Adrenal gland (tissue), 5 donors: ENCODE measurements around the gene PPT2.

Experiments
- CTCF ChIP-seq, 6 experiments: fragments of 450-650 bp in 4 of 6; fragments of 200-600 bp in 2 of 6; sonication (generic) in 1 of 6; IDR thresholded peaks; 1 replicate in 5 of 6; 2 replicates in 1 of 6; pipeline versions ENCODE4 v1.5.1 to v1.8.0; 2016 to 2021; ENCODE audit warnings: antibody characterized with exemption in 6 of 6, mild to moderate bottlenecking in 2 of 6, moderate library complexity in 1 of 6
- POLR2A ChIP-seq, 2 donors: fragments of 450-650 bp; IDR thresholded peaks; one replicate each; pipeline ENCODE4 v1.6.1; 2017; ENCODE audit warnings: antibody characterized with exemption in 2 of 2, mild to moderate bottlenecking in 2 of 2, moderate library complexity in 1 of 2
- donor health status: DM: no; HTN: no; CAD: no.

DNA sequence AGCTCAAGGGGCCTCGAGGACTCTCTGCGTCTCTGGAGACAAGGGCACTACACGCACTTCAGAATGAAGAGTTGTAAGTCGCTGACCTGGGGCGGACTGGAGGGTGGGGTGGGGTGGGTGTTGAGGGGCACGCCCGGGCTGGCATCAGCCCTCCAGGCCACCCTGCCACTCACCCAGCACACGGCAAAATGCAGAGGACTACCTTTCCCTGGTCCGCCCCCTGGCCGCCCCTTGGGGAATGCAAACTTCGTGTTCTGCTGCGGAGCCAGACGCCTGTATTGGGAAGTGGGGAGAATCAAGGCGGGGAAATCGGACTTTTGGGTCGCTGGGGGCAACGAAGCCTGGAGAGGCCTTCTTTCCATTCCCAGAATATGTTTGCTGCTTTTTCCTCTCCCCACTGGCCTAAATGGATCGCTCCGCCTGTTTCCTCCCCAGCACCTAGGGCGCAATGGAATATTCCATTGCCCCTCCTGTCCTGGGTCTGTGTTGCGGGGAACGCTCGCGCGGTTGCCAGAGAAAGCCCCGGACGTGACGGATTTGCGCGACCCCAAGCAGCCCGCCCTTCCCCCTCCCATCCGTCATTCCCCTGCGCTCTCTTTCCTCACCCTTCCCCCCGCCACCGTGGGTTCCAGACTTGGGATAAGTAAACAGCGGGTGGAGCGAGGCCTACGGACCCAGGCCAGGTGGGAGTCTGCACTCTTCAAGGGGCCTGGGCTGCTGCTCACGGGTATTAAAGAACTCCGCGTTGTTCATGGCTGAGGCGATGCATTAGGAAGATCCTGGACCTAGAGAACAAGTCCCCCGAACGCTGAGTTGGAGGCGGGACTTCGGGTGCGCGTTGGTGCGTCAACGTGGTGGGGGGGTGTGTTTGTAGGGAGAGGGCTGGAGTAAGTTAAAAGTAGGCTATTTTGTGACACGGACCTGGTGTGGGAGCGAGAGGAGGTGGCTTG is at the start of gene PPT2:
- TF ChIP-seq CTCF (IDR thresholded peaks at IDR 0.05) (peak in 5 of 6 experiments; percentile 13 to 34 (median 25)), POLR2A (IDR thresholded peaks at IDR 0.05) (peak; percentile 13 to 39)
